ENCODE data around the gene ANTKMT.
A peak's percentile ranks its signal among the peaks of the same experiment; 100 is the strongest.
"Not testable (repeated sequence)": the region's sequence is repeated elsewhere in the genome, so short reads cannot be mapped to it uniquely, and the experiment has no call there.

The ANTKMT gene

DNA sequence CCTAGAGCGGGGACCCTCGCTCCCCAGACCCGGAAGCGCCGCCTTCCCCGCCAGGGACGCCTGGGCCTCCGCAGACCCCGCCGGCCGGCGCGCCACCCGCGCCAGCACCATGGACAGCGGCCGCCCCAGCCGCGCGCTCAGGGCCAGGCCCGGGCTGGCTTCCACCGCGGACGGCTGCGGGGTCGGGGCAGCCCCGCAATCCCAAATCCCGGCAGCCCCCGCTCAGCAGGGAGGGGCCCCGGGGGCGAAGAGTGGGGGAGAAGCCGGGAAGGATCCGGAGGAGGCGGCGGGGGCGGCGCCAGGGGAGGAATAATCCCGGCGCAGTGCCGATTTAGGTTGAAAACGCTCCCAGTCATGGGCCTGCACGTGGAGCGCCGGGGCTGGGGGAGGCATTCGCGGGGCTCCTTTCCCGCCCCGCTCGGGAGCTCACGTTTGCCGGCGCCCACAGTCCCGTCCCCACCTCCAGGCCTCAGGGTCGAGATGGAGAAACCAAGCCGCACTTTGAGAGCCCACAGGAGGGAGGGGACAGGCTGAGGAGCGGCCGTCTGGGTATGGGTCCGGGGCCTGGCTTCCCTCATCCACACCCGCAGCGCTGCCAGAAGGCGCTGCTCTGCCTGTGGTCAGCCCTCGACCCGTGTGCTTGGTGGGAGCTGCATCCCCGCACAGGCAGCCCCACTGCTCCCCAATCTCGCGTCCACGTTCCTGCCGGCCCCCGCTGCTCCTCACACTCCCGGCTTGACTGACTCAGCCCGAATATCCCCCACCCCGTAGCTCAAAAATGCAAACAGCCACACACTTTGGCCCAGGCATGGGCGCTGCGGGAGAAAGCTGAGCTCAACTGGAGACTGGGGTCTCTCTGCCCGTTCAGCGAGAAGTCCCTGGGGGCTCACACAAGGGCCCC, 20.0 kb upstream of the ANTKMT start:
- no peak for DNase-seq

DNA sequence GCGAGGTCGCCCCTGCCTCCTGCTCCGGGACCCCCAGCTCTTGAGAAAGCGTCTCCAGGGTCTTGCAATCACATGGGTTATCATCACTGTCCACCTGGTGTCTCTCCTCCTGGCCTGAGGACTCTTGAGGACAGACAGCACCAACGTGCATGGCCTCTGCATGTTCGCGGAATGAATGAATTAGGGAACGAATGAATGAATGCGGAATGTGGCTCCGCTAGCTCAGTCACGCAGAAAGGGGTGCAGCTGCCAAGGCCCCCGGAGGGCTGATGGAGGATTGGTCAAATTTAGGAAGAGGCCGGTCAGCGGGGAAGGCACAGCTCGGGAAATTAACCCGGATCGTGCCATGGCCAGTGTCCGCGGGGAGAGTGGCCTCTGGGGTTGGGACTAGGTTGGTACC, 18.6 kb upstream of the ANTKMT start:
- DNase-seq, result no peak

GRCh38 chr16:703406-703805, 17.5 kb upstream of the ANTKMT start:
- no peak for DNase-seq

DNA sequence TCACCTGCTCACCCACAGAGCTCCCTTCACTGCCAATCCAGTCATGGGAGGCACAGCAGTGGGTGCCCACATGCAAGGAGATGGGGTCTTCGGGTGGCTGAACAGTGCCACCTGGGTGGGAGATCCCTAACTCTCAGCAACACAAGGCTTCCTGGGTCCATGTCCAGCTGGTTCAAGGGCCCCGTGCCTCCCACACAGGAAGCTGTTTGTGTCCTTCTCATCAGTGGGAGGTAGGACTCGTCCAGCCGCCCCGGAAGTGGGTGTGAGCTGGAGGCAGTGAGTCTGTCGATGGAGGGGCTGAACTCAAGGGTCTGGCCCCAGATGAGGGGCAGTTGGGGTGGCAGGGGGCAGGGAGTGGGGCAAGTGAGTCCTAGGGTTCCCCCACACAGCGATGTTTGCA, 16.9 kb upstream of the ANTKMT start:
- DNase-seq, result no peak

- no peak for DNase-seq
These were observed 16.2 kb upstream of the ANTKMT start for GRCh38 chr16:704552-705380.

- DNase-seq, result peak; percentile 17
These were observed 15.3 kb upstream of the ANTKMT start, which contains the start of gene FBXL16 for GRCh38 chr16:705431-706188. Gene FBXL16, minus strand, starts transcription at chr16:705801. Its CDS starts 8,396 bp downstream, at chr16:697405.

- no peak for DNase-seq
These were observed 14.5 kb upstream of the ANTKMT start for GRCh38 chr16:706189-707061.

- no peak for DNase-seq
These were observed 13.8 kb upstream of the ANTKMT start for GRCh38 chr16:707062-707538.

GRCh38 chr16:708019-708418, 12.9 kb upstream of the ANTKMT start:
- DNase-seq, result no peak

- no peak for DNase-seq
These were observed 12.0 kb upstream of the ANTKMT start for GRCh38 chr16:708959-709358.

DNA sequence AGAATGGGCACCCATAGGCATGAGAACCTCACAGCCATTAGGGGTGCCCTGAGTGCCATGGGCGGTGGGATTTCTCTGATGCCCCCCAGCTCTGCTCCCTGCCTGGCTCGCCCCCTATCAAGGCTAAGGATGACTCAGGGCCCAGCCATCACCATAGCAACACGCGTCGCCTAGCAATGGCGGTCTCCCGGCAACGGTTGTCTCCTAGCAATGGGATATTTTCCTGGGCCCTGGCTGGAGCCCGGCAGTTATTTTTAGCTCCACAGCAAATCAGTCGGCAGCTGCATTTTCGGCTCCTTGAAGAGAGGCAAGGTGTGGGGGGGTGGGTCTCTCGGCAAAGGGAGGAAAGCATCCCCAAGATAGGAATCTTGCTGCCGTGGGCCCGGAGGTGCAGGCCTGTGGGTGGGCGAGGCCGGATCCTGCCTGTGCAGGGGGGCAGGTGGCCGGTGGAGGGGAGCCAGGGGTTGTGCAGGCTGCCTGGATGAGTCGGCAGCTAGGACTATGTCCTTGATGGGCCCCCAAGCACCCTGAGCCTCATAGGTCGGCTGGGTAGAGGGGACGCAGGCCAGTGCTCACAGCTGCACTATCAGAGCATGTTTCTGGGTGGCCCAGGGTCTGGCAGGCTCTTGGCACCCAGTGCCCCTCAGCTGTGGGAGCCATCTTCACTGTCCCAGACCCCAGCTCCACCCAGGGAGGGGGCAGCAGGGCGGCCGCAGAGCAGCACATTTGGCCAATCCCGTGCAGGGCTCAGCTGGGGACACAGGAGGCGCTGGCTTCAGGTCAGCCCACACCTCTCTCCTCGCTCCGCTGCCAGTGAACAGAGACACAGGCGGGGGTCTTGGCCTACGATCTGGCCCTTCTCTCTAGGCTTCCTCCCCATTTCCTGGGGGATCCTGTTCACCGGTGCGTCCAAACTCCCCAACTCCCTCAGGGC, 11.1 kb upstream of the ANTKMT start:
- DNase-seq, result peak; percentile 22

DNA sequence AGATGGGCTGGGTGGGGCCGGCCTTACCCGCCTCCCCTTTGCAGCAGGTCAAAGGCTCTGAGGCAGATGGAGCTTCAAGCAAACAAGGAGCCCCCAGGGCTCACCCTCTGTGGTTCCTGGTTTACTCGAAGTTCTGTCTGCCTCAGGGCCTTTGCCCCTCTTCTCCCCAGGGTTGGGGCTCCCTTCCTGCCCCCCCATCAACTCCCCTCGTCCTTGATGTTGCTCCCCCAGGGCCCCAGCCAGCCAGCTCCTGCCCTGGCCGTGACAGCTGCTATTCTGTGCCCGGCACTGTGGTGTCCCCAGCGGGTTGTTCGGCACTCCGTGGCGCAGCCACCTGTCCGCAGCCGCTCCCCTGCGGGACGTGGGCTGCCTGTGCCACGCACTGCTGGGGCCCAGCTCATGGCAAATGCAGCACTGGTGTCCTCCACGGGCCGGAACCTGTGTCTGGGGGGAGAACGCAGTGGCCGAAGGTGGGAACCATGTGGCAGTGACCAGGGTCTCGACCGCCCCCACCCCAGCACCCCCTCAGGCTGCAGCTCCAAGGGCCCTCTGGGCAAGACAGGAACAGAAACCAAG, 10.4 kb upstream of the ANTKMT start:
- no peak for DNase-seq

GRCh38 chr16:711084-711483, 9.9 kb upstream of the ANTKMT start:
- DNase-seq, result no peak

GRCh38 chr16:711548-712320, 9.2 kb upstream of the ANTKMT start:
- DNase-seq, result no peak

DNA sequence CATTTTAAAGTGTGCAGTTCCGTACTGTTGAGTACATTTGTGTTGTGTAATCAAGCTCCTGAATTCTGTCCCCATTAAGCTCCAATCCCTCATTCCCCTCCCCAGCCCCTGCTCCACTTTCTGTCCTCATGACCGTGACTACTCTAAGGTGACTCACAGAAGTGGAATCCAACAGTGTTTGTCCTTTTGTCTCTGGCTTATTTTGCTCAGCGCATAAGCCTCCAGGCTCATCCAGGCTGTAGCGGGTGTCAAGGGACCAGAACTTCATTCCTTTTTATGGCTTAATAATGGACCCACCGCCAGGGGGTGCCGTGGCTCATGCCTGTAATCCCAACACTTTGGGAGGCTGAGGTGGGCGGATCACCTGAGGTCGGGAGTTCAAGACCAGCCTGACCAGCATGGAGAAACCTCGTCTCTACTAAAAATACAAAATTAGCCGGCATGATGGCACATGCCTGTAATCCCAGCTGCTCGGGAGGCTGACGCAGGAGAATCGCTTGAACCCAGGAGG, 8.2 kb upstream of the ANTKMT start:
- DNase-seq, result not testable (repeated sequence)

DNA sequence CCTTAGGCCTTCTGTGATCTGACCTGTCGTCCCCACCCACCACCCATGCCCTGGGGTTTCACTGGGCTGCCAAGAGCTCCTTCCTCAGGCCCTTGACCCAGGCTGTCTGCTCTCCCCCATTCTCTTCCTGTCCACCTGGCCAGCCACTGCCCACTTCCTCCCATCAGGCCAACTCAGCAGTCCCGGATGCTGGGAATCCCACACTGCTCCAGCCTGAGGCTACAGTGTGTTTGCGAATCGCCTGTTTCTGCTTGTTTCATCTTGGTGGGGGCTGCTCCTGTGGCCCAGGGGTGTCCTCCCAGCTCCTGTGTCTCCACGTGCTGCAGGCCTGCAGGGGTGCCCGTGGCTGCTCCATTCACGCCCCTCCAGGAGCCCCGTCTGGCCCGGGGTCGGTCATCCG, 6.9 kb upstream of the ANTKMT start:
- DNase-seq, result no peak

- DNase-seq, result peak; percentile 19
These were observed 6.1 kb upstream of the ANTKMT start, which contains the start of gene METRN for GRCh38 chr16:714558-715476. Gene METRN, plus strand, starts transcription at chr16:715118. Its CDS starts 172 bp downstream, at chr16:715290.

All from NCI-H526 treated with DMSO at 0.1 percent for 48 hours (cell line).